Mesodermal cell (in vitro differentiated cells): ENCODE measurements around the gene ENPP3.

ENCODE experiments used
- H3K27ac ChIP-seq: 2 replicates; pipeline ENCODE4 v1.7.0; 2013; ENCODE audit warnings: mild to moderate bottlenecking, low read depth, low read length, moderate library complexity; ENCODE audit not compliant: severe bottlenecking
- H3K36me3 ChIP-seq: 2 replicates; pipeline ENCODE4 v1.7.1; 2013; ENCODE audit warnings: mild to moderate bottlenecking, low read length, moderate library complexity; ENCODE audit not compliant: control insufficient read depth, insufficient read depth
- H3K4me1 ChIP-seq: one replicate; pipeline ENCODE4 v1.7.1; 2013; ENCODE audit warnings: mild to moderate bottlenecking, low read length; ENCODE audit not compliant: insufficient read depth, control insufficient read depth, poor library complexity, severe bottlenecking
- H3K4me3 ChIP-seq: 2 replicates; pipeline ENCODE4 v1.7.0; 2013; ENCODE audit warnings: low read length, control low read depth, mild to moderate bottlenecking; ENCODE audit not compliant: insufficient read depth, poor library complexity, severe bottlenecking; ENCODE audit errors: extremely low read depth
- H3K9me3 ChIP-seq: 2 replicates; pipeline ENCODE4 v1.7.1; 2013; ENCODE audit warnings: mild to moderate bottlenecking, low read length, moderate library complexity; ENCODE audit not compliant: control insufficient read depth
- WGBS, 2 experiments: methylation state at CpG; one replicate each; pipeline ENCODE4 v1.1.5; 2013; ENCODE audit warnings: missing lambda C conversion rate in 2 of 2; ENCODE audit not compliant: insufficient coverage in 2 of 2; 5-methylcytosine and 5-hydroxymethylcytosine counted together

Gene ENPP3

DNA sequence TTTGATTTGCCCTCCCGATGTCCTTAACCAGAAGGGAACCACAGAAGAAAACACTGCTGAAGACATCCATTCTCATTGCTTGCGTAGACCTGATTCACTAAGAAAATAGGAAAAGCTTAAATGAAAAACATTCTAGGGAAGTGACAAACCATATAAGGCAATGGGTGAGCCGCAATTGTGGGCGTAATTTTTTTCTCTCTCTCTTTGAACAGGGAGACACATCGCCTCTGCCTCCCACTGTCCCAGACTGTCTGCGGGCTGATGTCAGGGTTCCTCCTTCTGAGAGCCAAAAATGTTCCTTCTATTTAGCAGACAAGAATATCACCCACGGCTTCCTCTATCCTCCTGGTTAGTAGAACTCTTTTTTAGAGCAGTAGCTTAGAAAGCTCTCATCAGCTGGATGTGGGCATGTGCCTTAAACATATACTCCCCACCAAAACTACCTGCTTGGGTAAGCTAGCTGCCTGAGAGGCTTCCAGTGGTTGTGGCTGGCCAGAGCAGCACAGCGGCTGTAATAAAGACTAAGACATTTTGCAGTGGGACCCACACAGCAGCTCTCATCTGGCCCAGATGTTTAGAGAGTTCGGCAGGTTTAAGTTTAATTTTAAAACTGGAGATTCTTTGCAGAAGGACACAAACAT, 96.4 kb downstream of the ENPP3 start:
- Histone ChIP-seq H3K9me3 (no peaks in the 10 kb centered on the region), H3K4me3 (no peak overlapping the region), H3K27ac (no peak overlapping the region), H3K36me3 (no peaks in the 10 kb centered on the region), H3K4me1 (no peaks in the 10 kb centered on the region)
- WGBS, 2 experiments = 81 to 100% methylated on average over 4 to 5 of the region's 9 CpGs

DNA sequence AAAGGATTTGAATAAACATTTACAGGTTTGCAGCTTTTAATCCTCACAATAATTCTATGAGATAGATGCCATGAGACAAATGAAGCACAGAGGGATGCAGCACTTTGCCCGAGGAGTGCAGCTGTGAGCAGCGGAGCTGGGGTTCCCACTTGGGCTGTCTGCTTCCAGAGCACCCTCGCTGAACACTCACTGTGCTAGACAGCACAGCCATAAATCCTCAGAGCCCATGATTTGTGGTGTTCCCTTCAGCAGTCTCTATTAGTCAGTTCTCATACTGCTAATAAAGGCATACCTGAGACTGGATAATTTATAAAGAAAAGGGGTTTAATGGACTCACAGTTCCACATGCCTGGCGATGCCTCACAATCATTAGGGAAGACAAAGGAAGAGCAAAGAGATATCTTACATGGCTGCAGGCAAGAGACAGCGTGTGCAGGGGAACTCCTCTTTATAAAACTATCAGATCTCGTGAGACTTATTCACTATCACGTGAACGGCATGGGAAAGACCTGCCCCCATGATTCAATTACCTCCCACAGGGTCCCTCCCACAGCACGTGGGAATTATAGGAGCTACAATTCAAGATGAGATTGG, 99.0 kb downstream of the ENPP3 start:
- WGBS, 2 experiments = 80 to 90% methylated on average over 4 to 5 of the region's 9 CpGs
- Histone ChIP-seq H3K9me3 (no peaks in the 10 kb centered on the region), H3K4me1 (no peaks in the 10 kb centered on the region), H3K4me3 (no peak overlapping the region), H3K36me3 (no peaks in the 10 kb centered on the region), H3K27ac (no peak overlapping the region)

- Histone ChIP-seq H3K4me3 (no peak overlapping the region), H3K4me1 (no peaks in the 10 kb centered on the region), H3K27ac (no peak overlapping the region), H3K9me3 (no peaks in the 10 kb centered on the region), H3K36me3 (no peaks in the 10 kb centered on the region)
- 92 to 100% methylated on average over 1 of the region's 1 CpG for WGBS, 2 experiments
These were observed 99.7 kb downstream of the ENPP3 start for GRCh38 chr6:131736811-131737210.

DNA sequence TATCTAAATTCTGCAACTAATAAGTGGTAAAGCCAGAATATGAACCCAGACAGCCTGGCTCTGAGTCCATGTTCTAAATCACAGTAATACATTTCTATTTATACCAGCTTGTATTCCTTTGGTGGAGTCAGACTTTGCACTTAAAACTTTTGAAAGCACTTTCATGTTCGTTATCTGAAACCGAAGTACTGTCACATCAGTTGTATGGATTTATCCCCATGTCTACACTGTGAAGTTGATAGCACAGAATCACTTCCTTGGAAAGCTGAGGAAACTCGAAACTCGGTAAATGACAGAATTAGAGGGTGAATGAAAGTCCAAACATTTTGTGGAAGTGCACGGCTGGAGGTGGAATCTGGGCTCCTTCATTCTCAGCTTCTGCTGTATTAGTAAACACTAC, 102.0 kb downstream of the ENPP3 start:
- Histone ChIP-seq H3K4me3 (no peak overlapping the region), H3K36me3 (no peaks in the 10 kb centered on the region), H3K9me3 (no peaks in the 10 kb centered on the region), H3K4me1 (no peaks in the 10 kb centered on the region), H3K27ac (no peak overlapping the region)
- WGBS, 2 experiments = 94 to 100% methylated on average over 5 of the region's 5 CpGs

DNA sequence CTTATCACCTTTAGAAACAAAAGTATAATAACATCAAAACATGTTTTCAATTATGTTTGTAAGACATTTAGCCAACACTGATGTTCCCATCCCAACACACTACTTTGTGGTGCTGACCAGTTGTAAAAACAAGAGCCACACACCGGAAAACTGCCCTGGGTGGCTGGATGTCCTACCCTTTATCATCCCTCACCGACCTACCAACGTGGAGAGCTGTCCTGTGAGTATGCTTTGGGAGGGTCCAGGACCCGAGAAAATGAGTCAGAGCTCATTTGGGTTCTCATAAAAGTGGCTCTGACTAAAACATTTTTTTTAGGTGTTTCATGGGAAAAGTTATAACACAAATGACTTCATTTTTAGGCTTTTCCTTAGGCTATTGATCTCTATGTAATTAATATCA, 103.1 kb downstream of the ENPP3 start:
- Histone ChIP-seq H3K36me3 (no peaks in the 10 kb centered on the region), H3K4me1 (no peaks in the 10 kb centered on the region), H3K9me3 (no peaks in the 10 kb centered on the region), H3K27ac (no peak overlapping the region), H3K4me3 (no peak overlapping the region)
- WGBS, 2 experiments = 83 to 90% methylated on average over 1 to 2 of the region's 4 CpGs

GRCh38 chr6:131741688-131742393, 104.7 kb downstream of the ENPP3 start:
- no peak overlapping the region for H3K4me3 ChIP-seq
- H3K9me3 ChIP-seq = no peaks in the 10 kb centered on the region
- no peak overlapping the region for H3K27ac ChIP-seq
- 88 to 100% methylated on average over 1 to 2 of the region's 3 CpGs for WGBS, 2 experiments
- no peaks in the 10 kb centered on the region for H3K4me1 ChIP-seq
- no peaks in the 10 kb centered on the region for H3K36me3 ChIP-seq

GRCh38 chr6:131744432-131745287, 107.6 kb downstream of the ENPP3 start:
- H3K36me3 ChIP-seq = no peaks in the 10 kb centered on the region
- H3K4me3 ChIP-seq = no peak overlapping the region
- WGBS, 2 experiments = 74 to 88% methylated on average over 2 to 3 of the region's 6 CpGs
- no peaks in the 10 kb centered on the region for H3K9me3 ChIP-seq
- H3K4me1 ChIP-seq = no peaks in the 10 kb centered on the region
- H3K27ac ChIP-seq = no peak overlapping the region

DNA sequence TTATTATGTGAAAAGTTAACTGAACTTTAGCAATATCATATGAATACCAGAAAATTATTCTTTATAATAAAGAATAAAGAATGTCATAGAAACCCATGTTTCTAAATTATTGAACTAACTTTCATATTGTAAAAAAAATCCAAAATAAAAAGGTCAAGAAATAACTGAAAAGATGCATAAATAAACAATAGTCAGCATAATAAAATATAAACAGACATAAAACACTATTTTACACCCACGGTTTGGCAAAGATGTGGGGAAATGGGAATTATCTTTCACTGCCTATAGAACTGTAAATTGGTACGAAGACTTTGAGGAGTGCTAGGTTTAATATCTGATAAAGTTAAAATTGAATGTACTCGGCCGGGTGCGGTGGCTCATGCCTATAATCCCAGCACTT, 108.4 kb downstream of the ENPP3 start:
- H3K9me3 ChIP-seq = no peaks in the 10 kb centered on the region
- no peaks in the 10 kb centered on the region for H3K4me1 ChIP-seq
- no peak overlapping the region for H3K4me3 ChIP-seq
- WGBS, 2 experiments = 93% methylated on average over 3 of the region's 5 CpGs; no CpG with 5 or more reads in 1 of the 2 experiments
- no peaks in the 10 kb centered on the region for H3K36me3 ChIP-seq
- no peak overlapping the region for H3K27ac ChIP-seq

DNA sequence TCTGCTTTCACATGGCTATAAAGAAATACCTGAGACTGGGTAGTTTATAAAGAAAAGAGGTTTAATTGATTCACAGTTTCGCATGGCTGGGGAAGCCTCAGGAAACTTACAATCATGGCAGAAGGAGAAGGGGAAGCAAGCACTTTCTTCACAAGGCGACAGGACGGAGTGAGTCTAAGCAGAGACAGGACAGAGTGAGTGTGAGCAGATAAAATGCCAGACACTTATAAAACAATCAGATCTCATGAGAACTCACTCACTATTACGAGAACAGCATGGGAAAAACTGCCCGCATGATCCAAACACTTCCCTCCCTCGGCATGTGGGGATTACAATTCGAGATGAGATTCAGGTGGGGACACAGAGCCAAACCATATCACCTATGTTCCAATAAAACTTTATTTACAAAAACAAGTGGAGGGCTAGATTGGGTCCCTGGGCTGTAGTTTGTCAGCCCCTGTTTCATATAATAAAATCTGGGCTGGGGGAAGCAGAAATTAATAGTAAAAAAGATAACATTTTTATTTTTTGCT, 110.8 kb downstream of the ENPP3 start:
- H3K36me3 ChIP-seq = no peaks in the 10 kb centered on the region
- no peaks in the 10 kb centered on the region for H3K4me1 ChIP-seq

GRCh38 chr6:131749023-131749422, 111.9 kb downstream of the ENPP3 start:
- no peaks in the 10 kb centered on the region for H3K9me3 ChIP-seq
- H3K4me3 ChIP-seq = no peak overlapping the region
- H3K27ac ChIP-seq = no peak overlapping the region
- peaks cover 3% of the 10 kb centered on the region for H3K4me1 ChIP-seq
- no peaks in the 10 kb centered on the region for H3K36me3 ChIP-seq
- WGBS, 2 experiments = 93 to 95% methylated on average over 3 to 5 of the region's 7 CpGs

More for the DNA sequence above, 110.8 kb downstream of the ENPP3 start:
- Histone ChIP-seq H3K27ac (peak overlapping the region; percentile 56), H3K9me3 (no peaks in the 10 kb centered on the region), H3K4me3 (no peak overlapping the region)
- WGBS, 2 experiments = 83 to 88% methylated on average over 1 to 3 of the region's 7 CpGs
